Fibroblast of lung (primary cell): Measurements from ENCODE around the gene SLC35B1. TPM values are rescaled to one million over a fixed set of nuclear protein-coding genes. Genes with fewer than 3 reads are reported as not detected.

Source experiments
- DNase-seq, 2 donors: peaks; one replicate each; pipeline versions ENCODE4 v3.0.0 to v3.0.0-alpha.2; 2010; ENCODE audit warnings: low read depth in 2 of 2
- H2AFZ ChIP-seq: 2 replicates; pipeline ENCODE4 v1.5.1; 2012; ENCODE audit warnings: low read length, control low read depth, inconsistent platforms
- H3K27ac ChIP-seq: 2 replicates; pipeline ENCODE4 v1.5.1; 2011; ENCODE audit warnings: low read length, control low read depth; ENCODE audit not compliant: insufficient read depth
- H3K27me3 ChIP-seq: 2 replicates; pipeline ENCODE4 v1.5.1; 2011; ENCODE audit warnings: mild to moderate bottlenecking, low read length; ENCODE audit not compliant: control insufficient read depth, insufficient read depth
- H3K36me3 ChIP-seq: 2 replicates; pipeline ENCODE4 v1.5.1; 2011; ENCODE audit warnings: low read length; ENCODE audit not compliant: control insufficient read depth, insufficient read depth
- H3K4me1 ChIP-seq: 2 replicates; pipeline ENCODE4 v1.5.1; 2011; ENCODE audit warnings: low read length; ENCODE audit not compliant: control insufficient read depth, insufficient read depth; ENCODE audit errors: extremely low read depth
- H3K4me2 ChIP-seq: 2 replicates; pipeline ENCODE4 v1.5.1; 2011; ENCODE audit warnings: low read length, control low read depth; ENCODE audit not compliant: insufficient read depth; ENCODE audit errors: extremely low read depth
- H3K4me3 ChIP-seq, 4 experiments: fragments of 200-600 bp in 1 of 4; sonication (generic) in 1 of 4; replicated peaks in 1 of 4; 2 replicates each; pipeline ENCODE4 v1.5.1; 2011 to 2016; ENCODE audit warnings: low read length in 4 of 4, low read depth in 3 of 4, mild to moderate bottlenecking in 3 of 4, control low read depth in 2 of 4, inconsistent platforms in 1 of 4, mixed read lengths in 1 of 4; ENCODE audit not compliant: insufficient read depth in 1 of 4; ENCODE audit errors: control extremely low read depth in 1 of 4
- H3K79me2 ChIP-seq: 2 replicates; pipeline ENCODE4 v1.5.1; 2012; ENCODE audit warnings: mild to moderate bottlenecking, low read length, inconsistent platforms; ENCODE audit not compliant: control insufficient read depth, insufficient read depth
- H3K9ac ChIP-seq: 2 replicates; pipeline ENCODE4 v1.5.1; 2011; ENCODE audit warnings: mild to moderate bottlenecking, low read length, control low read depth; ENCODE audit not compliant: insufficient read depth
- H3K9me3 ChIP-seq: 2 replicates; pipeline ENCODE4 v1.5.1; 2012; ENCODE audit warnings: low read depth, low read length; ENCODE audit not compliant: control insufficient read depth, insufficient read depth
- H4K20me1 ChIP-seq: 2 replicates; pipeline ENCODE4 v1.5.1; 2011; ENCODE audit warnings: low read length; ENCODE audit not compliant: control insufficient read depth, insufficient read depth; ENCODE audit errors: extremely low read depth
- EZH2 ChIP-seq: IDR thresholded peaks from 2 replicates; pipeline ENCODE4 v1.5.1; 2012; ENCODE audit warnings: low read length, control low read depth, mild to moderate bottlenecking; ENCODE audit errors: missing control alignments
- polyA plus RNA-seq, 2 donors: library from polyadenylated mRNA; depleted of rRNA in 1 of 2; stranded (reverse) in 1 of 2; unstranded in 1 of 2; fragments of >200 nt; gene quantifications; 2 replicates each; pipeline ENCODE4 v1.2.1, GENCODE V29; 2011 to 2012; ENCODE audit warnings: missing spikeins in 1 of 2
- total RNA-seq: library from RNA; depleted of rRNA; stranded (reverse); fragments of >200 nt; gene quantifications from 2 replicates; pipeline ENCODE4 v1.2.1, GENCODE V29; 2014
- TF ChIP-seq, protein P1 (sequence below), 2 donors: IDR thresholded peaks in 1 of 2; conservative IDR thresholded peaks in 1 of 2; 1 replicate in 1 of 2; 2 replicates in 1 of 2; pipeline ENCODE4 v1.5.1; 2011 to 2012; ENCODE audit warnings: low read length in 2 of 2, control low read depth in 1 of 2, inconsistent platforms in 1 of 2, low read depth in 1 of 2, mild to moderate bottlenecking in 1 of 2

Gene SLC35B1
- total and polyA plus RNA-seq, 2 donors (not counting 1 experiment from before 2014, with no cell fraction given): 36.3 to 56.9 TPM

DNA sequence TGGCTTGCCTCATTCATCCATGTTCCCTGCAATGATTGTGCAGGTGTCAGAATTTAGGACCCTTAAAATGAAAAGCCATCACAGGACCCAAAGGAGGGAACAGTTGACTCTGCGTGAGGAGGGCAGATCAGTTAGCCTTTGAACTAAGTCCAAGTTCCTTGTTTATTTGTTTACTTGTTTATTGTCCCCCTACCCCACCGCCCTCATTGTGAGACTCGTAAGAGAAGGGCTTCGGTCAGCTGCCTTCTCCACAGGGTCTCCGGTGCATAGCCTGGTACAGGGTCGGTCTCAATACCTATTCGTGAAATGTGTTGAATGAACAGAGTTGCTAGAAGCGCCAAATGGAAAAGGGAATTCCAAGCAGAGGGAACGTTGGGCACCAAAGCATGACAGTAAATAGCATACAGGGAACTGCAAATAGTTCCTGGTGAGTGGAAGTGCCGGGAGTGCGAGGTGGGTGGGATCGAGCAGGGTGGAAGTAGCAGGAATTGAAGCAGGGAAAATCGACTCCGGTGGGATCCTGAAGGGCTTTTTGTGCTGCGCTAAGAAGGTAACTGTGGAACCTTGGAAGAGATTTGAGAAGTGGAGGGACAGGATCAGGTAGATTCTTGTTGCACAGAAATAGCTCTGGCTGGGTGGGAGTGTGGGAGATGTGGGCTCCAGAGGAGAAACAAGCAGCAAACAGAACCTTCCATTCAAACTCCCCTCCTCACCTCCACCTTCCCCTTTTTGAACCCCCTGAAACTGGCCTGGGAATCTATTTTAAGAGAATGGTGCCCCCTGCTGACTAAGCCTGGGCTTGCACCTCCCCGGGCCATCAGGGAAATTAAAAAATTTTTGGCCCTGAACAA is 12.7 kb downstream of the SLC35B1 start:
- Histone ChIP-seq H3K79me2 (no peaks in the 10 kb centered on the region), H3K4me2 (no peak overlapping the region), H3K9ac (no peak overlapping the region), H4K20me1 (no peaks in the 10 kb centered on the region), H3K9me3 (no peaks in the 10 kb centered on the region), H2AFZ (no peak overlapping the region), H3K4me1 (no peaks in the 10 kb centered on the region), H3K36me3 (peaks cover 2% of the 10 kb centered on the region), H3K4me3 (no peak overlapping the region), H3K27ac (no peak overlapping the region), H3K27me3 (no peaks in the 10 kb centered on the region)
- TF ChIP-seq, protein P1, sequence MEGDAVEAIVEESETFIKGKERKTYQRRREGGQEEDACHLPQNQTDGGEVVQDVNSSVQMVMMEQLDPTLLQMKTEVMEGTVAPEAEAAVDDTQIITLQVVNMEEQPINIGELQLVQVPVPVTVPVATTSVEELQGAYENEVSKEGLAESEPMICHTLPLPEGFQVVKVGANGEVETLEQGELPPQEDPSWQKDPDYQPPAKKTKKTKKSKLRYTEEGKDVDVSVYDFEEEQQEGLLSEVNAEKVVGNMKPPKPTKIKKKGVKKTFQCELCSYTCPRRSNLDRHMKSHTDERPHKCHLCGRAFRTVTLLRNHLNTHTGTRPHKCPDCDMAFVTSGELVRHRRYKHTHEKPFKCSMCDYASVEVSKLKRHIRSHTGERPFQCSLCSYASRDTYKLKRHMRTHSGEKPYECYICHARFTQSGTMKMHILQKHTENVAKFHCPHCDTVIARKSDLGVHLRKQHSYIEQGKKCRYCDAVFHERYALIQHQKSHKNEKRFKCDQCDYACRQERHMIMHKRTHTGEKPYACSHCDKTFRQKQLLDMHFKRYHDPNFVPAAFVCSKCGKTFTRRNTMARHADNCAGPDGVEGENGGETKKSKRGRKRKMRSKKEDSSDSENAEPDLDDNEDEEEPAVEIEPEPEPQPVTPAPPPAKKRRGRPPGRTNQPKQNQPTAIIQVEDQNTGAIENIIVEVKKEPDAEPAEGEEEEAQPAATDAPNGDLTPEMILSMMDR (conservative IDR thresholded peaks at IDR 0.05 in 1 of 2, IDR thresholded peaks at IDR 0.05 in 1 of 2; ENCODE audit: low read depth in 1 of 2, low read length in 2 of 2): peak; percentile 90 to 94
- no peak for TF ChIP-seq EZH2
- peak in 1 of 2 donors; percentile 29 for DNase-seq

DNA sequence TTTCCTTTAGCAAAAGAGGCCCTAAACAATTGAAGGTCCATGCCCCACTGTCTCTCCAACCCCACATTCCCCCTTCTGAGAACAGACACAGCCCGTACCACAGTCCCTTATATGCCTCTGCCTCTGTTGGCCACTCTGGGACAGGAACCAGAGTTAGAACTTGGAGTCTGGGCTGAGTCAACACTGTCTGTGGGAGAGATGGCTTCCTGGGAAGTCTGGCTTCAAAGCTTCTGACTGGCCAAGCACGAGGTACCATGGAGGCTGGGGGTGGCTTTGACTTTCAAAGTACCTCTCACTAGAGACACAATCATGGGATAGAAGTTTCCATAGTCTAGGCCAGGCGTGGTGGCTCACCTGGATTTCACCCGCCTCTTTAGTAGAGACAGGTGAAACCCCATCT is 15.0 kb downstream of the SLC35B1 start:
- Histone ChIP-seq H3K79me2 (no peaks in the 10 kb centered on the region), H3K9ac (no peak overlapping the region), H3K4me1 (no peaks in the 10 kb centered on the region), H3K36me3 (no peaks in the 10 kb centered on the region), H3K4me2 (no peak overlapping the region), H3K4me3 (no peak overlapping the region), H3K27ac (no peak overlapping the region), H3K27me3 (no peaks in the 10 kb centered on the region), H3K9me3 (no peaks in the 10 kb centered on the region), H2AFZ (no peak overlapping the region), H4K20me1 (no peaks in the 10 kb centered on the region)
- DNase-seq: no peak
- TF ChIP-seq EZH2: no peak

DNA sequence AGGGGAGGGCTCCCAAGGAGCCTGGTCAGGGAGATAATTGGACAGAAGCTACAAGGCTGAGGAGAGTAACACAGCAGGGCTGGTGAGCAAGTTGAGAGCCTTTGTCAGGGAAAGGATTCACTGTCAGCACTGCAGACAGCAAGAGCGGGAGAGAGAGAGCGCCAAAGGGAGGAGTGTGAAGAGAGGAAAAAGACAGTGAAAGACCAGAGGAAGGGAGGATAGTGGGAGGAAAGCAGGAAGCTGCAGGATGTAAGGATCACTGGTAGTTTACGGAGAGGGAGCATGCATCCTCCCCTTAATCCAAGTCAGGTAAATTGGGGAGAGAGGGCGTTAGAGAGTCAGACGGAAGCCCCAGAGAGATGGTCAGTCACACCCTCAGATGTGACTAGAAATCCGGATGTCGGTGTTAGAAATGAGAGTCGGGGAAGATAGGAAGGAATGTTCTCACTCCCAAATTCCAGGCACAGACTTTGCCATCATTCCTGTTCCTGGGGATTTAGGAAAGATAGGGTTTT is 16.0 kb downstream of the SLC35B1 start:
- Histone ChIP-seq H2AFZ (no peak overlapping the region), H4K20me1 (no peaks in the 10 kb centered on the region), H3K4me2 (no peak overlapping the region), H3K27me3 (no peaks in the 10 kb centered on the region), H3K36me3 (no peaks in the 10 kb centered on the region), H3K27ac (no peak overlapping the region), H3K9me3 (no peaks in the 10 kb centered on the region), H3K4me1 (no peaks in the 10 kb centered on the region), H3K9ac (no peak overlapping the region), H3K79me2 (no peaks in the 10 kb centered on the region), H3K4me3 (no peak overlapping the region)
- peak in 1 of 2 donors; percentile 25 for DNase-seq
- TF ChIP-seq, protein P1 (conservative IDR thresholded peaks at IDR 0.05 in 1 of 2, IDR thresholded peaks at IDR 0.05 in 1 of 2; ENCODE audit: low read depth in 1 of 2, low read length in 2 of 2): no peak
- TF ChIP-seq EZH2: no peak
